ENCODE data around the gene IFI27L1. TPM values are rescaled to one million over a fixed set of nuclear protein-coding genes. Genes with fewer than 3 reads are reported as not detected.

The IFI27L1 gene
- total RNA-seq, 1 donor: 12.2 TPM

GRCh38 chr14:94128216-94128839, 47.2 kb downstream of the IFI27L1 start:
- peak overlapping the region; percentile 75 for H3K4me3 ChIP-seq (ENCODE audit: low read depth, low read length)
- TF ChIP-seq CTCF (IDR thresholded peaks at IDR 0.05; ENCODE audit: insufficient read depth, low read length): no peak
- DNase-seq (ENCODE audit: low read depth): no peak

GRCh38 chr14:94129111-94129757, 48.1 kb downstream of the IFI27L1 start, which contains the start of gene IFI27L2:
TSS of gene IFI27L2 (minus strand) at chr14:94129604. CDS start at chr14:94129564, 40 bp downstream.
- peak within 1 kb of the TSS; percentile 75 for H3K4me3 ChIP-seq (ENCODE audit: low read depth, low read length)
- peak; percentile 78 for DNase-seq (ENCODE audit: low read depth)
- peak; percentile 48 for TF ChIP-seq CTCF (IDR thresholded peaks at IDR 0.05; ENCODE audit: insufficient read depth, low read length)

- peak; percentile 65 for DNase-seq (ENCODE audit: low read depth)
- TF ChIP-seq CTCF (IDR thresholded peaks at IDR 0.05; ENCODE audit: insufficient read depth, low read length): no peak
- H3K4me3 ChIP-seq (ENCODE audit: low read depth, low read length): peak overlapping the region; percentile 75
These were observed 48.8 kb downstream of the IFI27L1 start for GRCh38 chr14:94129758-94130414.

GRCh38 chr14:94132285-94132887, 51.3 kb downstream of the IFI27L1 start:
- peak; percentile 72 for TF ChIP-seq CTCF (IDR thresholded peaks at IDR 0.05; ENCODE audit: insufficient read depth, low read length)

GRCh38 chr14:94135476-94135875, 54.4 kb downstream of the IFI27L1 start:
- no peak overlapping the region for H3K4me3 ChIP-seq (ENCODE audit: low read depth, low read length)
- no peak for TF ChIP-seq CTCF (IDR thresholded peaks at IDR 0.05; ENCODE audit: insufficient read depth, low read length)
- DNase-seq (ENCODE audit: low read depth): no peak

More at GRCh38 chr14:94132285-94132887, 51.3 kb downstream of the IFI27L1 start:
- no peak overlapping the region for H3K4me3 ChIP-seq (ENCODE audit: low read depth, low read length)
- peak; percentile 87 for DNase-seq (ENCODE audit: low read depth)

GRCh38 chr14:94136575-94137331, 55.6 kb downstream of the IFI27L1 start:
- peak overlapping the region; percentile 11 for H3K4me3 ChIP-seq (ENCODE audit: low read depth, low read length)
- peak; percentile 99 for TF ChIP-seq CTCF (IDR thresholded peaks at IDR 0.05; ENCODE audit: insufficient read depth, low read length)
- DNase-seq (ENCODE audit: low read depth): peak; percentile 88
